Activated B cell treated with CpG ODN at 0.5 μM for 24 hours (primary cell): Measurements from ENCODE around the gene SRGAP2C. TPM values are rescaled to one million over a fixed set of nuclear protein-coding genes. Genes with fewer than 3 reads are reported as not detected.
"Not testable (repeated sequence)": the region's sequence is repeated elsewhere in the genome, so short reads cannot be mapped to it uniquely, and the experiment has no call there.

Experiments used
- ATAC-seq: fragments of 200-7000 bp; cut with Tn5 transposase; one replicate; pipeline ENCODE4 v1.10.0; 2021; ENCODE audit warnings: low read depth, mild to moderate bottlenecking, moderate library complexity
- CTCF ChIA-PET: fragments of 350-600 bp; sonication (Branson Sonifier 250); formaldehyde crosslinking; loops from one replicate; lab custom pipeline; 2021; ENCODE audit warnings: antibody characterized with exemption; lab: Charles Lee
- POLR2A ChIA-PET: fragments of 350-600 bp; sonication (Branson Sonifier 250); formaldehyde crosslinking; loops from one replicate; lab custom pipeline; 2021; ENCODE audit warnings: antibody characterized with exemption; lab: Charles Lee
- DNase-seq: peaks from one replicate; pipeline ENCODE4 v3.0.0; 2022
- H3K27ac Mint-ChIP-seq: one replicate; pipeline ENCODE4 v1.8.0; 2020; ENCODE audit warnings: mixed read lengths
- H3K27me3 Mint-ChIP-seq: one replicate; pipeline ENCODE4 v1.8.0; 2021; ENCODE audit warnings: mixed read lengths
- H3K36me3 Mint-ChIP-seq: one replicate; pipeline ENCODE4 v1.8.0; 2021; ENCODE audit warnings: low read depth, mixed read lengths
- H3K4me1 Mint-ChIP-seq: one replicate; pipeline ENCODE4 v1.8.0; 2021; ENCODE audit warnings: mixed read lengths
- H3K4me3 Mint-ChIP-seq: one replicate; pipeline ENCODE4 v1.8.0; 2020; ENCODE audit warnings: mild to moderate bottlenecking, mixed read lengths
- H3K9me3 Mint-ChIP-seq: one replicate; pipeline ENCODE4 v1.8.0; 2020; ENCODE audit warnings: mixed read lengths
- intact Hi-C: fragments of 100-400 bp; cut with micrococcal nuclease; formaldehyde crosslinking; loops from one replicate; pipeline ENCODE4 v1.15.1; 2024
- total RNA-seq: library from RNA; stranded (reverse); gene quantifications from 2 replicates; pipeline ENCODE4 v1.2.3, GENCODE V29; 2022

Gene SRGAP2C
- total RNA-seq, 1 donor from 2014 or later, result 23.8 TPM

- ATAC-seq, result peak; percentile 18
- H3K9me3 Mint-ChIP-seq, H3K4me1 Mint-ChIP-seq, POLR2A ChIA-PET, H3K27me3 Mint-ChIP-seq, H3K4me3 Mint-ChIP-seq, CTCF ChIA-PET, intact Hi-C loops, H3K36me3 Mint-ChIP-seq, DNase-seq, H3K27ac Mint-ChIP-seq: not testable (repeated sequence)
Observed at GRCh38 chr1:121163850-121164757, 20.7 kb upstream of the SRGAP2C start.

GRCh38 chr1:121165296-121165695 is 19.5 kb upstream of the SRGAP2C start:
- intact Hi-C loops, ATAC-seq, POLR2A ChIA-PET, CTCF ChIA-PET, H3K9me3 Mint-ChIP-seq, DNase-seq, H3K27me3 Mint-ChIP-seq, H3K4me1 Mint-ChIP-seq, H3K36me3 Mint-ChIP-seq, H3K27ac Mint-ChIP-seq, H3K4me3 Mint-ChIP-seq: not testable (repeated sequence)

- CTCF ChIA-PET, POLR2A ChIA-PET, H3K27ac Mint-ChIP-seq, DNase-seq, H3K9me3 Mint-ChIP-seq, H3K36me3 Mint-ChIP-seq, H3K4me3 Mint-ChIP-seq, H3K4me1 Mint-ChIP-seq, ATAC-seq, intact Hi-C loops, H3K27me3 Mint-ChIP-seq: not testable (repeated sequence)
Observed at GRCh38 chr1:121167225-121167738, 17.5 kb upstream of the SRGAP2C start.

GRCh38 chr1:121168152-121168668 is 16.6 kb upstream of the SRGAP2C start:
- H3K4me1 Mint-ChIP-seq, POLR2A ChIA-PET, H3K4me3 Mint-ChIP-seq, H3K9me3 Mint-ChIP-seq, H3K36me3 Mint-ChIP-seq, intact Hi-C loops, DNase-seq, ATAC-seq, H3K27me3 Mint-ChIP-seq, CTCF ChIA-PET, H3K27ac Mint-ChIP-seq: not testable (repeated sequence)

DNA sequence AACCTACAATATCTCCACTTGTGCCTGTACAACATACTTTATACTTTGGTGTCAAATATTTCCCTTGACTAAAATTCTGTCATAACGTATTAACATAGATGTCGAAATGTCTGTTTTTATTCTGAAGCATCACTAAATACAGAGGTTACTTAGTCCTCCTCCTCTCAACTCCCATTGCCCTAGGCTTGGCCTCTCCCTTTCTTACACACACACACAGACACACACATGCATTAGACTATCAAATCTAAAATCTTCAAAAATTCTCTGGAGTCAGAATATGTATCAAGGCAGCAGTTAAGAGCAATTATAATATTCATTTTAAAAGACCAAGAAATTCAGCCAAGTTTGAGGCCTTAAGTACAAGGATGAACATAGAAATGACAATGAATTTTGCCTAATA is 8.1 kb upstream of the SRGAP2C start:
- intact Hi-C loops, CTCF ChIA-PET, POLR2A ChIA-PET, H3K36me3 Mint-ChIP-seq, H3K27ac Mint-ChIP-seq, DNase-seq, H3K4me3 Mint-ChIP-seq, H3K9me3 Mint-ChIP-seq, ATAC-seq, H3K4me1 Mint-ChIP-seq, H3K27me3 Mint-ChIP-seq: not testable (repeated sequence)

- H3K27ac Mint-ChIP-seq, intact Hi-C loops, H3K9me3 Mint-ChIP-seq, DNase-seq, POLR2A ChIA-PET, H3K4me3 Mint-ChIP-seq, H3K27me3 Mint-ChIP-seq, CTCF ChIA-PET, H3K36me3 Mint-ChIP-seq, ATAC-seq, H3K4me1 Mint-ChIP-seq: not testable (repeated sequence)
Observed at GRCh38 chr1:121178197-121178596, 6.6 kb upstream of the SRGAP2C start.

- ATAC-seq, H3K27ac Mint-ChIP-seq, H3K9me3 Mint-ChIP-seq, H3K4me1 Mint-ChIP-seq, H3K27me3 Mint-ChIP-seq, intact Hi-C loops, H3K36me3 Mint-ChIP-seq, CTCF ChIA-PET: not testable (repeated sequence)
- DNase-seq, result peak; percentile 18
- peak overlapping the region; percentile 38 for H3K4me3 Mint-ChIP-seq
- POLR2A ChIA-PET, result interaction anchor here (1.1 kb wide), 1 partner anchor 275 kb away, joined by 4 read pairs; no protein-coding TSS in a partner anchor
Observed at GRCh38 chr1:121183867-121184266, 908 bp upstream of the SRGAP2C start.

GRCh38 chr1:121185140-121185708 is 449 bp downstream of the SRGAP2C start:
- intact Hi-C loops, POLR2A ChIA-PET, CTCF ChIA-PET, DNase-seq, H3K36me3 Mint-ChIP-seq, H3K9me3 Mint-ChIP-seq, H3K4me1 Mint-ChIP-seq, H3K27me3 Mint-ChIP-seq: not testable (repeated sequence)
- H3K27ac Mint-ChIP-seq, result peak overlapping the region; percentile 94
- H3K4me3 Mint-ChIP-seq, result peak overlapping the region; percentile 97
- ATAC-seq, result peak; percentile 0

GRCh38 chr1:121186191-121186590 is 1.4 kb downstream of the SRGAP2C start:
- DNase-seq, intact Hi-C loops, H3K9me3 Mint-ChIP-seq, POLR2A ChIA-PET, ATAC-seq, CTCF ChIA-PET, H3K27me3 Mint-ChIP-seq, H3K4me1 Mint-ChIP-seq, H3K36me3 Mint-ChIP-seq: not testable (repeated sequence)
- Mint-ChIP-seq H3K27ac (peak overlapping the region; percentile 72), H3K4me3 (peak overlapping the region; percentile 85)

DNA sequence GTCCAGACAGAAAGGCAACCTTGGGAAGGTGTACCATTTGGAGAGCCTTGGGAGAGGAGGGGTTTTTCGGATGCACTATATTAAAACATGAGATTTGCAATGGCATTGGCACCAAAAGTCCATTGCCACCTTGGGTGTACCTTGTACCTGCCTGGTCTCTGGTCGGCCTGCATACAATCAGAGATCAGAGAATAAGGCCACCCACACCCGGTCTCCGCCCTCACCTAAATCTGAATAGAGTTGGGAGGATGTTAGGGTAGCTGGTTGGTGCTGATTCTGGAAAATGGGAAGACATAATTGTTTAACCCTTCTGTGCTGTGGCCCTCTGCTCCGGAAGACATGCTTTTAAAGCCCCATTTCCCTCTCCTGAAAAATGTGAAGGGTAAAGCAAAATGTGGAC is 3.1 kb downstream of the SRGAP2C start:
- H3K27me3 Mint-ChIP-seq, ATAC-seq, H3K4me1 Mint-ChIP-seq, H3K27ac Mint-ChIP-seq, DNase-seq, POLR2A ChIA-PET, H3K9me3 Mint-ChIP-seq, H3K4me3 Mint-ChIP-seq, intact Hi-C loops, CTCF ChIA-PET, H3K36me3 Mint-ChIP-seq: not testable (repeated sequence)

DNA sequence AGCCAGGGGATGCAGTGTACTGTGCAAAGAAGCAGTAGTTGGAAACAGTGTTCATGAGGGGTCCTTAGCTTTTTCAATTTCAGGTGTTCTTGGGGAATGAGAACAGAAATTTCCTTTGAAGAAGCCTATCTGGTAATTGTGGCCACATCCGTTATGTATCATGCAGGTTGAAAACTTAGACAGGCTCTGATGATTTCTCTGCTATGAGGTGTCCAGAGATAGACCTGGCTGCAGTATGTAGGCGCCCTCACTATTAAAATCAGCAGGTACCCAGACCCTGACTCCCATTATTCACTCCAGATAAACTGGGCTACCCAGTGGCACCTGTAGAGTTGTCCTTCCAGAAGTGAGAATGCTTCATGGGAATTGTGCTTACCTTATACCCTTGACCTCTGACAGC is 7.7 kb downstream of the SRGAP2C start:
- ATAC-seq, H3K4me1 Mint-ChIP-seq, intact Hi-C loops, H3K4me3 Mint-ChIP-seq, CTCF ChIA-PET, DNase-seq, H3K9me3 Mint-ChIP-seq, H3K27me3 Mint-ChIP-seq, H3K27ac Mint-ChIP-seq, POLR2A ChIA-PET, H3K36me3 Mint-ChIP-seq: not testable (repeated sequence)
